Activated T-cell treated with anti-CD3 and anti-CD28 coated beads for 24 hours (primary cell): ENCODE measurements around the gene SLC2A6.
A peak's percentile ranks its signal among the peaks of the same experiment; 100 is the strongest.
"Not testable (repeated sequence)": the region's sequence is repeated elsewhere in the genome, so short reads cannot be mapped to it uniquely, and the experiment has no call there.

ENCODE experiments used
- DNase-seq: peaks from one replicate; pipeline ENCODE4 v3.0.0-alpha.2; 2020; ENCODE audit warnings: low read depth

The SLC2A6 gene

DNA sequence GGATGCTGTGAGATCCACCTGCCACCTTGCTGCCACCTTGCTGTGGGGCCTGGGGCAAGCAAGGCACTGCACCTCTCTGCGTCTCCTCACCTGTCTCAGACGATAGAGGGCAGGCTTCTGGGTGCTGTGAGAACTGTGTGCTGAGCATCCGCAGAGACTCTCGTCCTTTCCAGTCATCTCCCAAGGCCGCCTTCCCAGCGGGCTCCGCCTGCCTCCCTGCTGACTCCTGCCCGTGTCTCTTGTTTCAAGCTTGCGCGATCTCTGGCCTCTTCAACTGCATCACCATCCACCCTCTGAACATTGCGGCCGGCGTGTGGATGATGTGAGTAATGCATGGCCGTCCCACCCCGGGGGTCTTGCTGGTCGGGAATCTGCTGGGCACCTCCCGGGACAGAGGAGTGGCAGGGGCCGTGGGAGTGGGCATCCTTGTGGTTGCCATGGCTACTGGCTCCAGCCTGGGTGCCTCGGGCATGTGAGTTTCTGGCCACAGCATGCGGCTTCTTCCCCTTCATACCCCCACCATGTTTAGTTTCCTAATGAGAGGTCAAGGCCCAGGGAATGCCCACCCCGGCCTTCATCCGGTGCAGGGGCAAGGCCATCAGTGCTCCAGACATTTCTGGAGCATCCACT lies 15.6 kb downstream of the SLC2A6 start:
- DNase-seq, result no peak

GRCh38 chr9:133461975-133462374 lies 16.9 kb downstream of the SLC2A6 start:
- no peak for DNase-seq

DNA sequence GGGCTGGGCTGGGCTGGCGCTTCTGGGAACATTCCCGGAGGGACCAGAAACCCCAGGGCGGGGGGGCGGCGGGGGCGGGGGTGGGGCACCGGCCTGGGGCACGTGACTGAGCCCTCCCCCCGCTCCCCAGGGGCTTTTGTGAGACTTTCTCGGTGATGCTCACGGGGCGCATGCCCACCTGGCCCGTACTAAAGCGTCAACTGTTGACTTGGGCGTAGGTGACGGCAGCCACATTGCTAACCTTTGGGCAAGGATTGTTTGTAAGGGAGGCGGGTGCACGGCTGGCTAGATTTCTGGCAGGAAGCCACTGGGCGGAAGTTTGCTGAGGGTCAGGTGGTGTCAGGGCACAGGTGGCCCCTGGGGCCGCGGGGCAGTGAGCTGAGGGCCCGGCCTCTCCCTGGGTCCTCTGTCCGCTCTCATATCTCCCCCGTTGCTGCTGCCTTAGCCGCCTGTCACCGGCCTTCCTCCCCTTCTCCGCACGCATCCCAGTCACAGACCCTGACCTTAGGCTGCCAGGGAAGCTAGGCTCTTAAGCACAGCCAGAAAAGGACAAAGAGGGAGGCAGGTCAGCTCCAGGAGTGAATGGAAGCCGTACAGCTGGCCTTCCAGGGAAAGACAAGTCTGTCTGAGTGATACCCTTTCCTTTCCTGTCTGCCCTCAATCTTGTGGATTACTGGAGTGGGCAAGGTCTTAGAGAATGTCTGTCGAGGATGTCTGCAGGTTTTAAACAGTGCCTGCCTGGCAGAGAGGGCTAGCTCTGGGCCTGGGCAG lies 18.3 kb downstream of the SLC2A6 start:
- no peak for DNase-seq

DNA sequence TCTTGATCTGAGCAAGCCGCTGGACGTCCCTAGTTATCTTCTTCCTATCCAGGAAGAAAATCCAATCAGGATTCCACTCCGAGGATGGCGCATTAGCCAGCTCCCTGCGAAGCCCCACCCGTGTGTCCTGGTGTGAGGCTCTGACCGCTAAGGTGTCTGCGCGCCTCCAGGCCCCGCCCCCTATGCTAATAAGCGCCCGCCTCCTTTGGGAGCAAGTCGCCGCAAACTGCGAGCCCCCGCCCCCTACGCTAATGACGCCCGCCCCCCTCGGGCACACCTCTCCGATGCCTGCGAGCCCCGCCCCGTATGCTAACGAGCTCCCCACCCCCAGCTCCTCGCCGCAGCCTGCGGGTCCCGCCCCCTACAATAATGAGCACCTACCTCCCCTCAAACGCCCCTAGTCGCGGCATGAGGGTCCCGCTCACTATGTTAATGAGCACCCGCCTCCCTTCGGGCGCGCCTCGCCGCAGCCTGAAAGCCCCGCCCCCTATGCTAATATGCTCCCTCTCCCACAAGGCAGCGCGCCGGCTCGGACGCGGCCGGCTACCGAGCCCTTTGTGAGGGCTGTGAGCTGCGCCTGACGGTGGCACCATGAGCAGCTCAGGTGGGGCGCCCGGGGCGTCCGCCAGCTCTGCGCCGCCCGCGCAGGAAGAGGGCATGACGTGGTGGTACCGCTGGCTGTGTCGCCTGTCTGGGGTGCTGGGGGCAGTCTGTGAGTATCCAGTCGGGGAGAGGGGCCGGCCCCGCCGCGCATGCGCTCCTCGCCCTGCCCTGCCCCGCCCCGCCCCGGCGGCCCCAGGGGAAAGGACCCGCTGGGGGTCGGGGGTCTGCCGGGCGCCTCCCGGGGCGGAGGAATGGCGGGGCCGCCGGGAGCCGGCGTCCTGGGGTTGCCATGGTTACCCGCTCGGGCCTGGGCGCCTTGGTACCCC lies 19.2 kb downstream of the SLC2A6 start, which contains the start of gene CACFD1:
TSS of gene CACFD1 (plus strand) at position 503 of the 929 bp plus-strand sequence. CDS start at position 592, 89 bp downstream.
- DNase-seq, result peak; percentile 87

DNA sequence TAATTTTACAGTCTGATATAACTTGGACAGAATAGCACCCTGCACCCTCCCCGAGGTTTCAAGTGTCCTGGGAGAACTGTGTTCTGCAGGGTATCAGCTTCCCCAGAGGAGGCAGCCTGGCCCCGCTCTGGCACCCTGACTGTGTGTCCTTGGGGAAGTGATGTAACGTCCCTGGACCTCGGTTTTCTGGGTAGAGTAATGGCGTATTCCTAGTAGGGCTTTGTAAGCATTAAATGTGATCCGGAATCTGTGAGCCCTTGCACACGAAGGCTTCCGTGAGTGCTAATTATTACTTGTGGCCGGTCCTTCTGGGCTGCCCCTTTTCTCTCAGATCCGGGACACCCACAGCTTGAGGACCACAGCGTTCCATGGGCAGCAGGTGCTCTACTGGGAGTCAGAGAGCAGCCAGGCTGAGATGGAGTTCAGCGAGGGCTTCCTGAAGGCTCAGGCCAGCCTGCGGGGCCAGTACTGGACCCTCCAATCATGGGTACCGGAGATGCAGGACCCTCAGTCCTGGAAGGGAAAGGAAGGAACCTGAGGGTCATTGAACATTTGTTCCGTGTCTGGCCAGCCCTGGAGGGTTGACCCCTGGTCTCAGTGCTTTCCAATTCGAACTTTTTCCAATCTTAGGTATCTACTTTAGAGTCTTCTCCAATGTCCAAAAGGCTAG lies 20.1 kb downstream of the SLC2A6 start:
- no peak for DNase-seq

GRCh38 chr9:133457748-133458147 lies 21.2 kb downstream of the SLC2A6 start:
- DNase-seq, result no peak

- DNase-seq, result no peak
These were observed 21.7 kb downstream of the SLC2A6 start for GRCh38 chr9:133457233-133457632.

DNA sequence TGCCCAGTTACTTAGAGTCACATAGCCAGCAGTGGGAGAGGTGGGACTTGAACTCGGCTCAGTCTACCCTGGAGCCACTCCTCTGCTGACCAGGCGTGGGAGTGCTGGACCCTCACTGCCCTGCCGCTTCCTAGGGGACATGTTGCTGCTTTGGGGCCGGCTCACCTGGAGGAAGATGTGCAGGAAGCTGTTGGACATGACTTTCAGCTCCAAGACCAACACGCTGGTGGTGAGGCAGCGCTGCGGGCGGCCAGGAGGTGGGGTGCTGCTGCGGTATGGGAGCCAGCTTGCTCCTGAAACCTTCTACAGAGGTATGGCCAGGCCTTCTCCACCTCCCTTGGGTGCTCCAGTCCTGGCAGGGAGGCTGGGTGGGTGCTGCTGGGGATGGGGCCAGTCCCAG lies 22.5 kb downstream of the SLC2A6 start:
- no peak for DNase-seq

DNA sequence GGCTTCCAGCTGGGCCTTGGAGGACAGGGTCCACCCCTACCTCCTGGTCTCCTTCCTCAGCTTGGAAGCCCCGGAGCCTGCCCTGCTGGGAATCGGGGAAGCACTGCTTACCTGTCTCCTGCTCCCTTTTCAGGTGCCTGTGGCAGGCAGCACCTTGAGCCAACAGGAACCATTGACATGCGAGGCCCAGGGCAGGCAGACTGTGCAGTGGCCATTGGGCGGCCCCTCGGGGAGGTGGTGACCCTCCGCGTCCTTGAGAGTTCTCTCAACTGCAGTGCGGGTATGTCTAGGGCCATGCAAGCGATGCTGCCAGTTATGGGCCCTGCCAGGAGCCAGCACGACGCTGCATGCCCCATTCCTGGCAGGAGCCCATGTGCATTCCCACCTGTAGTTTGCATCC lies 23.0 kb downstream of the SLC2A6 start:
- DNase-seq, result no peak

GRCh38 chr9:133454943-133455673 lies 23.8 kb downstream of the SLC2A6 start:
- DNase-seq, result no peak

- DNase-seq, result no peak
These were observed 24.6 kb downstream of the SLC2A6 start for GRCh38 chr9:133454325-133454724.

DNA sequence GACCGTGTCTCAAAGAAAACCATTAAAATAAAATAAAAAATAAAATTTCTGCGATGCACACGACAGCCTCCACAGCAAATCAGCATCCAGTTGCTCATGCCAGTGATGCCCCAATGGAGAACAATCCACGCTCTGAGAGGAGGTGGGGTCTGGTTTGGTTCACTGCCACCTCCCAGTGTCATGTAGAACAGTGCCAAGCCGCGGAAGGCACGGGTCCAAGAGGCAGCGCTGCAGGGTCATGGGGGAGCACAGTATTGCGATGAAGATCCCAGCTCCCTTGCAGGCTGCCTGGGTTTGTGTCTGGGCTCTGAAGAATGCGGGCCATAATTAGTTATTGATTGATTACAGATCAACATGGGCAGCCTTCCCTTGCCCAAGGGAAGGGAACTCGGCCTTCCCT lies 25.2 kb downstream of the SLC2A6 start:
- no peak for DNase-seq

GRCh38 chr9:133452562-133452961 lies 26.3 kb downstream of the SLC2A6 start:
- DNase-seq, result no peak

DNA sequence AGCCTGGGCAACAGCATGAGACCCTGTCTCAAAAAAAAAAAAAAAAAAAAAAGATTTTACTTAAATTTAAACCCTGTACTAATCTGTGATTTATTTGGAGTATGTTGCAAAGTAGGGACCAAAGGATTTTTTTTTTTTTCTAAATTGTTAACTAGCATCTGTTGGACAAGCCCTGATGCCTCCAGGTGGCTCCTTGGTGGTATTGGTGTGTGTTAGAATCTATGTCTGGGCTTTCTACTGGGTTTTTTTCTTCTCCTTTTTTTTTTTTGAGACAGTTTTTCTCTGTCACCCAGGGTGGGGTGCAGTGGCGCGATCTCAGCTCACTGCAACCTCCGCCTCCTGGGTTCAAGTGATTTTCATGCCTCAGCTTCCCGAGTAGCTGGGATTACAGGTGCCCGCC lies 27.0 kb downstream of the SLC2A6 start:
- DNase-seq, result not testable (repeated sequence)

DNA sequence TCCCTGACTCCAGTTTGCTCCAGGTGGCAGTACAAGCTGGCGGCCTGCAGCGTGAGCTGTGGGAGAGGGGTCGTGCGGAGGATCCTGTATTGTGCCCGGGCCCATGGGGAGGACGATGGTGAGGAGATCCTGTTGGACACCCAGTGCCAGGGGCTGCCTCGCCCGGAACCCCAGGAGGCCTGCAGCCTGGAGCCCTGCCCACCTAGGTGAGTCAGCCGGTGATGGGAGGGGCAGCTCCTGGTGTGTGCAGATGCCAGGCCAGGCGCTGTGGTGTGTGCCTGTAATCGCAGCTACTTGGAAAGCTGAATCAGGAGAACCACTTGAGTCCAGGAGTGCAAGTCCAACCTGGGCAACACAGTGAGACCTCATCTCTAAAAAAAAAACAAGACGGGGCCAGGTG lies 29.1 kb downstream of the SLC2A6 start:
- DNase-seq, result no peak

- DNase-seq, result no peak
These were observed 30.4 kb downstream of the SLC2A6 start for GRCh38 chr9:133448487-133448972.

DNA sequence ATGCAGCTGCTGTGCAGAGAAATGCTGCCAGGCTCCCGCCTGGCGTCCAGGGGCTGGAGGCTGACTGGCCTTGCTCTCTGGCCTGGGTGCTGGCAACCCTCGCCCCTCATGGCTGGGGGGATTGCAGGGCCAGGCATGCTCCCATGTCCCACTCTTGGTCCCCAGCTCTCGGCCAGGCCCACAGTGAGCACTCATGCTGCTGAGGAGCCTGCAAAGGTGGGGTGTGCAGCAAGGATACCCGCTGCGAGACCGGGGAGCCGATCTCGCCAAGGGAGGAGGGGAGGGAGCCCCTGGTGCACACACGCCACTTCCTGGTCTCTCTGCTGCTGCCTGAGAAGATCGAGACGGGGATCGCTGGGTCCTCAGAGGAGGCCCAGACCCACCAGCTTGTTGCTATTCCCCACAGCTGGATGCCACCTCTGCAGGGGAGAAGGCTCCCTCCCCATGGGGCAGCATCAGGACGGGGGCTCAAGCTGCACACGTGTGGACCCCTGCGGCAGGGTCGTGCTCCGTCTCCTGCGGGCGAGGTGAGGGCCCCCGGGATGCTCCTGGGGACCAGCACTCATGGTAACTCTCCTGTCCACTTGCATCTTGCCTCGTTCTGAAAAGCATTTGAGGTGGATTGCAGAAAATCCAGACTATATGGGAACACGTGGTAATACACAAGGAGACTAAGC lies 33.5 kb downstream of the SLC2A6 start:
- no peak for DNase-seq

- DNase-seq, result no peak
These were observed 34.9 kb downstream of the SLC2A6 start for GRCh38 chr9:133443982-133444381.

DNA sequence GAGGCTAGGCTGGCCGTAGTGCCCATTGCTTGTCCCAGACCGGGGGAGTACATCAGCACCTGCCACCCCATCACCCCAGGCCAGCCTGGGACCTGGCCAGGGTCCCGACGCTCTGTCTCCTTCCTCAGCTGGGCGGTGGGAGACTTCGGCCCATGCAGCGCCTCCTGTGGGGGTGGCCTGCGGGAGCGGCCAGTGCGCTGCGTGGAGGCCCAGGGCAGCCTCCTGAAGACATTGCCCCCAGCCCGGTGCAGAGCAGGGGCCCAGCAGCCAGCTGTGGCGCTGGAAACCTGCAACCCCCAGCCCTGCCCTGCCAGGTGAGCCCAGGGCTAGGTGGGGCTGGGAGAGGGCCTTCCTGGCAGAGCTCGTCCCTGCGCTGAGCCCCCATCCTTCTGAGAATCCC lies 35.7 kb downstream of the SLC2A6 start:
- DNase-seq, result no peak

- DNase-seq, result no peak
These were observed 37.3 kb downstream of the SLC2A6 start for GRCh38 chr9:133441571-133441970.

DNA sequence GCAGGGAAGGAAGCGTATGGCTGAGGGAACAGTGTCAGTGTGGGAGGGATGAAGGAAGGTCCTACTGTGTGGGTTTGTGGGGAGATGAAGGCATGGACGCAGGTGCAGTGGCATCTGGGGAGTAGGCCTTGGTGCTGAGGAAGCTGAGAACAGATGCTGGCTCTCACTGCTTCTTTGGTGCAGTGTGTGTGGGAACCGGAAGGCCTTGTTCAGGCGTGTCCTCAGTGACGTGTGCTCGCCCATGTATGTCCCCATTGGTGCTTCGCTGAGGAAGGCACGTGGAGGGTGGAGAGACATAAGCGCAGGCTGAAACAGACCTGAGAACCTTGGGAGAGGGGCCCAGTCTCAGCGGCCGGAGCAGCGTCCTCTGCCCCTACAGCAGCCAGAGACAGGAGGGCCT lies 38.0 kb downstream of the SLC2A6 start:
- no peak for DNase-seq
